IPS DF 6.9 (cell line): ENCODE results near the gene SSH2.

Experiments
- DNase-seq: peaks from one replicate; pipeline ENCODE4 v3.0.0-alpha.2; 2013; ENCODE audit warnings: low read depth, low spot score
- H3K27ac ChIP-seq: one replicate; pipeline ENCODE4 v1.5.1; 2013; ENCODE audit warnings: low read length, control low read depth
- H3K27me3 ChIP-seq: 2 replicates; pipeline ENCODE4 v1.6.1; 2013; ENCODE audit warnings: mild to moderate bottlenecking, low read length; ENCODE audit not compliant: control insufficient read depth, insufficient read depth
- H3K36me3 ChIP-seq: 2 replicates; pipeline ENCODE4 v1.6.1; 2013; ENCODE audit warnings: low read length; ENCODE audit not compliant: control insufficient read depth, insufficient read depth
- H3K4me1 ChIP-seq: 2 replicates; pipeline ENCODE4 v1.6.1; 2013; ENCODE audit warnings: low read length; ENCODE audit not compliant: control insufficient read depth, insufficient read depth
- H3K4me3 ChIP-seq: 2 replicates; pipeline ENCODE4 v1.5.1; 2013; ENCODE audit warnings: mild to moderate bottlenecking, low read length
- H3K9me3 ChIP-seq: 2 replicates; pipeline ENCODE4 v1.6.1; 2013; ENCODE audit warnings: low read length, inconsistent platforms; ENCODE audit not compliant: control insufficient read depth, insufficient read depth
- WGBS: extraction: QIAGEN DNeasy Blood & Tissue Kit; methylation state at CpG from one replicate; pipeline ENCODE4 v1.1.7; 2013; ENCODE audit warnings: mixed read lengths, missing lambda C conversion rate; ENCODE audit not compliant: insufficient read length, insufficient coverage; 5-methylcytosine and 5-hydroxymethylcytosine counted together

SSH2 gene

DNA sequence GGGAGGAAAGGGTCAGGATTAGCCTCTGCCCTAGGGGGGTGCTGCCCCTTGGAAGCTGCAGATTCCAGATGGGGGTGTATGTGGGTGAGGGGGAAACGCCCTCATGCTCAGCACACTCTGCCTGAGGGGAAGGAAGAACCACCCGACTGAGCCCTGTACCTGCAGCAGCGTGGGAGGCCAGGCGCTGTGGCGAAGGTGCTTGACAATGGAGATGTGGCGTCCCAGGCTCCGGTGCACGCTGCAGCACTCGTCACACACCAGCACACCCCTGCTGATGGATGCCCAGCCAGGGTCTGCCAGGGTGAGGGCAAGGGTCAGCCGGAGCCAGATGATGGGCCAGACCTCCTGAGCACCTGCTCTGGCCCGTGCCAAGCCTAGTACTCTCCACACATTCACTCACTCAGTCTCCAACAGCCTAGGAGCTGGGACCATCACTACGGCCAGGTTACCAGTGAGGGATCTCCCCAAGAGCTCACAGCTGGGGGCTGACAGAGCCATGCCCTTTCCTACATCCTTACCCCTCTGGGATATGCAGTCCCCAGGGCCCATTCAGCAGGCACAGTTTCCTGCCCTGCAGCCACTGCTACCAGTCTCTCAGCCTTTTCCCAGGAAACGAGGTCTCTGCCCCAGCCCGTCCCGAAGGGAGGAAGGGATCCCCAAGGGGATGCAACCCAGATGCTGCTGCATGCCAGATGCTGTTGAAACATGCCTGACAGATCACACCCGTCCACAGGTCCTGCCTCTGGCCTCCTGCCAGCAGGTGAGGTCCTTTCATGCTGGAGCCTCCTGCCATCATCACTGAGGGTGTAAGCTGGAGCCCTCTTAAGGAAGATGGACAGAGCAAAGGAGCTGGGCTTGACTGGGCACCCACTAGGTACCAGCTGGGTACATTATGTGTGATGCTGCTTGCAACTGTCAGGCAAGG is 346.4 kb downstream of the SSH2 start:
- Histone ChIP-seq H3K4me3 (no peak overlapping the region; the same call in 1 of the 2 replicates), H3K9me3 (no peaks in the 10 kb centered on the region), H3K27me3 (no peaks in the 10 kb centered on the region), H3K36me3 (peaks cover 9% of the 10 kb centered on the region; the same call in 1 of the 2 replicates), H3K4me1 (peaks cover 13% of the 10 kb centered on the region), H3K27ac (no peak overlapping the region)
- DNase-seq: no peak
- no CpG with 5 or more reads among the region's 16 CpGs for WGBS

DNA sequence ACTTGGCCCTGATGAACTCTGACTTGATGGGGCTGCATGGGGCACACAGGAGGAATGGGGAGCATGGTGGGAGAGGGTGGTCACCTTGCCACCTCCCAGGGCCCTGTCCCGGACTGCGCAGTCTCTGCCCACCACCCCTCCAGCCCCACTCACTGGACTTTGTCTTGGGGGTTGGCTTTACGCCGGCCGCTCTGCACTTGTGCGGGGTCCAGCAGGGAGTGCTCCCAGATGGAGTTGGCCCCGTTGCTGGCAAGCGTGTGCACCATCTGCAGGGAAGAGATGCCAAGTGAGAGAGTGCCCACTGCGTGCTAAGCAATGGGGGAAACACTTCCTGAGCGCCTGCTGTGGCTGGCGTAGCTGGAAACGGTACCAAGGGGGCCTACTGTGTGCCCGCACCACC is 347.3 kb downstream of the SSH2 start:
- Histone ChIP-seq H3K4me3 (no peak overlapping the region), H3K27ac (no peak overlapping the region), H3K4me1 (peaks cover 10% of the 10 kb centered on the region), H3K9me3 (no peaks in the 10 kb centered on the region), H3K27me3 (no peaks in the 10 kb centered on the region), H3K36me3 (peaks cover 11% of the 10 kb centered on the region; the same call in 1 of the 2 replicates)
- DNase-seq: no peak
- WGBS: no CpG with 5 or more reads among the region's 13 CpGs

DNA sequence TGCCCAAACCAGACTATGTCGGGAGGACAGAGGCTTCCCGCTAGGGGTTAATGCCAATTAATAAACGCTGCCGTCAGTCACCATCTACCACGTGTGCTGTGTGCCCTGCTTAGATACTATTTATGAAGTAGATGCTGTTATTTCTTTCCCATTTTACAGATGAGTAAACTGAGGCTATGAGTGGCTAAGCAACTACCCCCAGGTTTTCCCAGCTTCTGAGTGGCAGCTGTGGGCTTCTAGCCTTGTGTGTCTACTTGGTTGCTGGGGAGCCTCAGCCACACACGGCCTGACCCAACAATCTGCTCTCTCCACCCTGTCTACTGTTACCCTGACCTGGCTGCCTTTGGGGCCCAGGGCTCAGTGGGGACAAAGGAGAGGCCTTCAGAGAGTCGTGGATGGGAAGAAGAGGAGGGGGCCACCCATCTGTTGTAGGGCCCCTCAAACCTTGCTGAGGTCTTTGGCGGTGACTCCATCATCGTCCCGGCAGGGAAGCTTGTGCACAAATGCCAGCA is 347.7 kb downstream of the SSH2 start:
- H3K4me1 ChIP-seq: peaks cover 10% of the 10 kb centered on the region
- WGBS: no CpG with 5 or more reads among the region's 10 CpGs

GRCh38 chr17:29581583-29582253 is 348.3 kb downstream of the SSH2 start:
- H3K9me3 ChIP-seq: no peaks in the 10 kb centered on the region
- no CpG with 5 or more reads among the region's 20 CpGs for WGBS
- peaks cover 8% of the 10 kb centered on the region for H3K4me1 ChIP-seq
- H3K27ac ChIP-seq: no peak overlapping the region
- H3K36me3 ChIP-seq: peaks cover 12% of the 10 kb centered on the region; the same call in 1 of the 2 replicates
- H3K4me3 ChIP-seq: no peak overlapping the region
- DNase-seq: no peak
- H3K27me3 ChIP-seq: no peaks in the 10 kb centered on the region

More for the DNA sequence above, 347.7 kb downstream of the SSH2 start:
- H3K36me3 ChIP-seq: peaks cover 12% of the 10 kb centered on the region; the same call in 1 of the 2 replicates
- no peaks in the 10 kb centered on the region for H3K9me3 ChIP-seq
- no peaks in the 10 kb centered on the region for H3K27me3 ChIP-seq
- DNase-seq: no peak
- no peak overlapping the region for H3K27ac ChIP-seq
- no peak overlapping the region for H3K4me3 ChIP-seq

GRCh38 chr17:29579866-29580771 is 349.9 kb downstream of the SSH2 start:
- Histone ChIP-seq H3K4me1 (peaks cover 5% of the 10 kb centered on the region), H3K27ac (no peak overlapping the region), H3K27me3 (no peaks in the 10 kb centered on the region), H3K36me3 (peaks cover 24% of the 10 kb centered on the region), H3K9me3 (no peaks in the 10 kb centered on the region), H3K4me3 (no peak overlapping the region)
- no peak for DNase-seq
- no CpG with 5 or more reads among the region's 15 CpGs for WGBS

GRCh38 chr17:29578626-29579485 is 351.2 kb downstream of the SSH2 start:
- WGBS: no CpG with 5 or more reads among the region's 14 CpGs

DNA sequence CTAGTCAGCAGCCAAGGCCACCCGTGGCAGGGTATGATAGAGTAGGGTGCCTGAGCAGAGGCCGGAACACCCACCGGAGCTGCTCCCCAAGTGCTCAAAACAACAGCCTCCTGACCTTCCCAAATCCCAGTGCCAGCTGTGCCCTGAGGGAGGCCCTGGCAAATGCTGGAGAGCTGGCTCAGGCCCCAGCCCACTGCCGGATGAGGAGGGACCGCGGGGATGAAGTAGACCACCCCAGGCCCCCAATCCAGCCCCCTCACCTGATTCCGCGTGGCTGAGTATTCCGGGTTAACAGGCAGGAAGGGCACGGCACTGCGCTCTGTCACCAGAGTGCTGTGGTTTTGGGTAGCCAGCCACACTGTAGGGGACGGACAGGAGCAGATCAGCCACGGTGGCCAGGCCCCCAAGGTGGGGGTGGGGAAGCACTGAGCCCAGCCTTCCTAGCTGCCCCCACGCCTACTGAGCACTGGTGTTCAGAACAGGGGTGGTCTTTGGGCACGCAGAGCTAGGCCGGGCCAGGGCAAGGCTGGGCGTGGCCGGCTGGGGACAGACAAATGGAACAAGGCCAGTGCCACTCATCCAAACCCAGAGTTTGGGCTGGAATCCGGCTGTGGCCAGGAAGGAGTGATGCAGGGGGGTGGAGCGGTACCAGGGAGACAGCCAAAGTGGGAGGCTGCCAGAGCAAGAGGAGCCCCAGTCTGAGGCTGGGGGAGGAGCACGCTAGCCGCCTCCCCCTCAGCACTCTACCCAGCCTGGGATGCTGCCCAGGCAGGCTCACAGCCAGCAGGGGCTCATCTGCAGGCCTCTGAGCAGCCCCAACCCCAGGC is 352.4 kb downstream of the SSH2 start:
- peaks cover 22% of the 10 kb centered on the region for H3K36me3 ChIP-seq
- H3K27ac ChIP-seq: no peak overlapping the region

More at GRCh38 chr17:29578626-29579485, 351.2 kb downstream of the SSH2 start:
- H3K4me1 ChIP-seq: no peaks in the 10 kb centered on the region; the same call in 1 of the 2 replicates
- DNase-seq: no peak
- H3K36me3 ChIP-seq: peaks cover 31% of the 10 kb centered on the region
- no peak overlapping the region for H3K27ac ChIP-seq
- no peaks in the 10 kb centered on the region for H3K9me3 ChIP-seq
- H3K27me3 ChIP-seq: no peaks in the 10 kb centered on the region
- no peak overlapping the region for H3K4me3 ChIP-seq

GRCh38 chr17:29577001-29577370 is 353.0 kb downstream of the SSH2 start:
- H3K4me1 ChIP-seq: no peaks in the 10 kb centered on the region
- peaks cover 22% of the 10 kb centered on the region for H3K36me3 ChIP-seq
- H3K9me3 ChIP-seq: no peaks in the 10 kb centered on the region
- no peak overlapping the region for H3K4me3 ChIP-seq
- DNase-seq: no peak
- no CpG with 5 or more reads among the region's 9 CpGs for WGBS
- H3K27ac ChIP-seq: no peak overlapping the region
- no peaks in the 10 kb centered on the region for H3K27me3 ChIP-seq

More for the DNA sequence above, 352.4 kb downstream of the SSH2 start:
- H3K4me1 ChIP-seq: no peaks in the 10 kb centered on the region
- DNase-seq: no peak
- H3K9me3 ChIP-seq: no peaks in the 10 kb centered on the region
- no peaks in the 10 kb centered on the region for H3K27me3 ChIP-seq
- no CpG with 5 or more reads among the region's 22 CpGs for WGBS
- no peak overlapping the region for H3K4me3 ChIP-seq
